Esophagus muscularis mucosa (tissue), 4 donors: ENCODE measurements around the gene PLN.

ENCODE experiments used
- CTCF ChIP-seq, 3 experiments: fragments of 200-600 bp in 2 of 3; fragments of 450-650 bp in 1 of 3; sonication (generic) in 2 of 3; IDR thresholded peaks; one replicate each; pipeline ENCODE4 v1.5.1; 2017 to 2019; ENCODE audit warnings: antibody characterized with exemption in 3 of 3, mild to moderate bottlenecking in 2 of 3, moderate library complexity in 1 of 3
- EP300 ChIP-seq: sonication (generic); formaldehyde crosslinking; IDR thresholded peaks from one replicate; pipeline ENCODE4 v1.6.1; 2017; ENCODE audit warnings: antibody characterized with exemption
- POLR2A ChIP-seq: fragments of 450-650 bp; IDR thresholded peaks from one replicate; pipeline ENCODE4 v1.6.1; 2017; ENCODE audit warnings: antibody characterized with exemption, moderate library complexity, mild to moderate bottlenecking, low read depth
- POLR2AphosphoS5 ChIP-seq, 2 donors: sonication (generic); formaldehyde crosslinking; IDR thresholded peaks; one replicate each; pipeline ENCODE4 v1.6.1; 2017; ENCODE audit warnings: antibody characterized with exemption in 2 of 2

GRCh38 chr6:118606858-118607257 lies 58.8 kb downstream of the PLN start:
- TF ChIP-seq EP300: no peak
- no peak for TF ChIP-seq CTCF (IDR thresholded peaks at IDR 0.05)
- TF ChIP-seq POLR2A: no peak
- TF ChIP-seq POLR2AphosphoS5 (IDR thresholded peaks at IDR 0.05): no peak
